GM06990 (cell line): ENCODE measurements around the gene SALL4.

Experiments
- DNase-seq: peaks from one replicate; pipeline ENCODE4 v3.0.0-alpha.2; 2011; ENCODE audit not compliant: insufficient read length; ENCODE audit errors: extremely low read depth
- H3K27me3 ChIP-seq: replicated peaks from 2 replicates; pipeline ENCODE4 v1.6.0; 2011; ENCODE audit warnings: low read length; ENCODE audit not compliant: control insufficient read depth, insufficient read depth
- H3K36me3 ChIP-seq: 2 replicates; pipeline ENCODE4 v1.5.1; 2011; ENCODE audit warnings: low read length; ENCODE audit not compliant: control insufficient read depth, insufficient read depth
- H3K4me3 ChIP-seq: replicated peaks from 2 replicates; pipeline ENCODE4 v1.5.1; 2011; ENCODE audit warnings: low read depth, mild to moderate bottlenecking, control low read depth, low read length
- TF ChIP-seq, protein P1 (sequence below): IDR thresholded peaks from 2 replicates; pipeline ENCODE4 v1.5.1; 2011; ENCODE audit warnings: low read length, control low read depth, mild to moderate bottlenecking, inconsistent platforms; ENCODE audit not compliant: insufficient read depth, poor library complexity, severe bottlenecking

The SALL4 gene

GRCh38 chr20:51735728-51736600 is 66.4 kb downstream of the SALL4 start:
- Histone ChIP-seq H3K36me3 (no peaks in the 10 kb centered on the region), H3K4me3 (no peak overlapping the region), H3K27me3 (no peaks in the 10 kb centered on the region)
- no peak for DNase-seq
- TF ChIP-seq, protein P1, sequence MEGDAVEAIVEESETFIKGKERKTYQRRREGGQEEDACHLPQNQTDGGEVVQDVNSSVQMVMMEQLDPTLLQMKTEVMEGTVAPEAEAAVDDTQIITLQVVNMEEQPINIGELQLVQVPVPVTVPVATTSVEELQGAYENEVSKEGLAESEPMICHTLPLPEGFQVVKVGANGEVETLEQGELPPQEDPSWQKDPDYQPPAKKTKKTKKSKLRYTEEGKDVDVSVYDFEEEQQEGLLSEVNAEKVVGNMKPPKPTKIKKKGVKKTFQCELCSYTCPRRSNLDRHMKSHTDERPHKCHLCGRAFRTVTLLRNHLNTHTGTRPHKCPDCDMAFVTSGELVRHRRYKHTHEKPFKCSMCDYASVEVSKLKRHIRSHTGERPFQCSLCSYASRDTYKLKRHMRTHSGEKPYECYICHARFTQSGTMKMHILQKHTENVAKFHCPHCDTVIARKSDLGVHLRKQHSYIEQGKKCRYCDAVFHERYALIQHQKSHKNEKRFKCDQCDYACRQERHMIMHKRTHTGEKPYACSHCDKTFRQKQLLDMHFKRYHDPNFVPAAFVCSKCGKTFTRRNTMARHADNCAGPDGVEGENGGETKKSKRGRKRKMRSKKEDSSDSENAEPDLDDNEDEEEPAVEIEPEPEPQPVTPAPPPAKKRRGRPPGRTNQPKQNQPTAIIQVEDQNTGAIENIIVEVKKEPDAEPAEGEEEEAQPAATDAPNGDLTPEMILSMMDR: no peak

DNA sequence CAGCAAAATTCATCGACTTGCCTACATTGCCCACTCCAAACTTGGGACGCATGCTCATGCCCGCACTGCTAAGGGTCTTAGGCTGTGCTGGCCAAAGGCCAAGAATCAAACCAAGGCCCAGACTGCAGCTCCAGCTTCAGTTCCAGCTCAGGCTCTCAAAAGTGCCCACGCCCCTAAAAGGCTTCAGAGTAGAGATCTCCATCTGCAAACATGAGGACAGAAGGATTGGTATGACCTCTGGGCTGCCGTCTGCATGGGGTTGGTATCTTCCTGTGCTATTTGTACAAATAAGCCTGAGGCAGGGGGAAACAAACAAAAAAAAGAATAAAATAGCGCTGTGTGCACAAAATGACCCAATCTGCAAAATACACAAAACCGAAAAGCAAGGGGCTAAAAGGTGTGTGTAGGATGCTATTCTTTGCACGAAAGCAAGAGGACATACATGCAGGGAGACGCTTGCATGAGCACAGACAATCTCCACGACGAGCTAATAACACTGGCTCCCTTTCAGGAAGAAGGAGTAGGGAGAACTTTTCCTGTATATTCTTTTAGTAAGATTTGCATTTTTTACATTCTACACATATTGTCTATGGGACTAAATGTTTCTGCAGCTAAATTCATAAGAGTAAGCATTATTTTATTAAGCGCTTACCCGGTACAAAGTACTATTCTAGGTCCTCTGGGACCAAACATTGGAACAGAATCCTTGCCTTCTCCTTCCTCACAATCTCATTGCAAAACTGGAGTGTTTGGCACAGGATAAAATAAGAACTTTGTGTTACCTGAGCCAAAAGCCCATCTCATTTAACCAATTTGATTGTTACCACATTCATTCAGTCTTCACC is 67.2 kb downstream of the SALL4 start:
- Histone ChIP-seq H3K4me3 (no peak overlapping the region), H3K36me3 (no peaks in the 10 kb centered on the region), H3K27me3 (no peaks in the 10 kb centered on the region)
- TF ChIP-seq, protein P1: no peak
- no peak for DNase-seq

DNA sequence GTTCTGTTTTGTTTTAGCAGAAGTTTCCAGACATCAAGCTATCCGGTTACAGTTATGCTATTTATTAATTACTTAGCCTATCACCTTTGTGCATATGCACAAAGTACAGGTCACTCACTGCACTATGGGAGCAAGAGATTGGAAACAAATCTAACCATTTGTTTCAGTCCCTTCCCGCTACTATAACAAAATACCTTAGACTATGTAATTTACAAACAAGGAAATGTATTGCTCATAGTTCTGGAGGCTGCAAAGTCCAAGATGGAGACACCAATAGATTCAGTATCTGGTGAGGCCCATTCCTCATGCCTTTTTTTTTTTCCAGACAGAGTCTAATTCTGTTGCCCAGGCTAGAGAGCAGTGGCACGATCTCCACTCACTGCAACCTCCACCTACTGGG is 69.3 kb downstream of the SALL4 start:
- no peaks in the 10 kb centered on the region for H3K27me3 ChIP-seq
- H3K36me3 ChIP-seq: no peaks in the 10 kb centered on the region
- H3K4me3 ChIP-seq: no peak overlapping the region
- TF ChIP-seq, protein P1: no peak
- no peak for DNase-seq
